Measurements from ENCODE around the gene ADAMTSL1.

DNA sequence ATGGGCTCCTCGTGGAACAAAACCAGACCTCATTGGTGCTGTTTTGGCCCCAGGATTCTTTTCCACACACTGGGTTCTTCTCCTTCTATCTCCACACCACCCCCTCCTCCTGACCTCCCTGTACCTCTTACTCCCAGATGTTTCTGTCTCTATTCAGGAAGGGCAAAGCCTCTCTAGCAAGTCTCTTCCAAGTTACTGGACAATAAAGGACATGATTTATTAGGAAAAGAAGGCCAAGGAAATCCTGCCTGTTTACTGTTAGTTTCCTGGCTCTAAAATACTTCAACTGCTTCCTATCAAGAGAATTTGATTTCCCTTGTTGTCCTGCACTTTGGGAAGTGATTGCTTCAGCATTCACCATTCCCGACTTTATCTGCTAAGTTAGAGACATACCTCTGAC is 297.1 kb downstream of the ADAMTSL1 start:
- TF ChIP-seq, protein P1, sequence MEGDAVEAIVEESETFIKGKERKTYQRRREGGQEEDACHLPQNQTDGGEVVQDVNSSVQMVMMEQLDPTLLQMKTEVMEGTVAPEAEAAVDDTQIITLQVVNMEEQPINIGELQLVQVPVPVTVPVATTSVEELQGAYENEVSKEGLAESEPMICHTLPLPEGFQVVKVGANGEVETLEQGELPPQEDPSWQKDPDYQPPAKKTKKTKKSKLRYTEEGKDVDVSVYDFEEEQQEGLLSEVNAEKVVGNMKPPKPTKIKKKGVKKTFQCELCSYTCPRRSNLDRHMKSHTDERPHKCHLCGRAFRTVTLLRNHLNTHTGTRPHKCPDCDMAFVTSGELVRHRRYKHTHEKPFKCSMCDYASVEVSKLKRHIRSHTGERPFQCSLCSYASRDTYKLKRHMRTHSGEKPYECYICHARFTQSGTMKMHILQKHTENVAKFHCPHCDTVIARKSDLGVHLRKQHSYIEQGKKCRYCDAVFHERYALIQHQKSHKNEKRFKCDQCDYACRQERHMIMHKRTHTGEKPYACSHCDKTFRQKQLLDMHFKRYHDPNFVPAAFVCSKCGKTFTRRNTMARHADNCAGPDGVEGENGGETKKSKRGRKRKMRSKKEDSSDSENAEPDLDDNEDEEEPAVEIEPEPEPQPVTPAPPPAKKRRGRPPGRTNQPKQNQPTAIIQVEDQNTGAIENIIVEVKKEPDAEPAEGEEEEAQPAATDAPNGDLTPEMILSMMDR (IDR thresholded peaks at IDR 0.05), result no peak
- TF ChIP-seq ESRRA (CRISPR knock-in tag; IDR thresholded peaks at IDR 0.05; ENCODE audit: borderline replicate concordance) (no peak), NFYB (CRISPR knock-in tag; conservative IDR thresholded peaks at IDR 0.05; ENCODE audit: low read depth) (no peak), E2F5 (CRISPR knock-in tag; IDR thresholded peaks at IDR 0.05) (no peak)
- TF ChIP-seq, protein P2, sequence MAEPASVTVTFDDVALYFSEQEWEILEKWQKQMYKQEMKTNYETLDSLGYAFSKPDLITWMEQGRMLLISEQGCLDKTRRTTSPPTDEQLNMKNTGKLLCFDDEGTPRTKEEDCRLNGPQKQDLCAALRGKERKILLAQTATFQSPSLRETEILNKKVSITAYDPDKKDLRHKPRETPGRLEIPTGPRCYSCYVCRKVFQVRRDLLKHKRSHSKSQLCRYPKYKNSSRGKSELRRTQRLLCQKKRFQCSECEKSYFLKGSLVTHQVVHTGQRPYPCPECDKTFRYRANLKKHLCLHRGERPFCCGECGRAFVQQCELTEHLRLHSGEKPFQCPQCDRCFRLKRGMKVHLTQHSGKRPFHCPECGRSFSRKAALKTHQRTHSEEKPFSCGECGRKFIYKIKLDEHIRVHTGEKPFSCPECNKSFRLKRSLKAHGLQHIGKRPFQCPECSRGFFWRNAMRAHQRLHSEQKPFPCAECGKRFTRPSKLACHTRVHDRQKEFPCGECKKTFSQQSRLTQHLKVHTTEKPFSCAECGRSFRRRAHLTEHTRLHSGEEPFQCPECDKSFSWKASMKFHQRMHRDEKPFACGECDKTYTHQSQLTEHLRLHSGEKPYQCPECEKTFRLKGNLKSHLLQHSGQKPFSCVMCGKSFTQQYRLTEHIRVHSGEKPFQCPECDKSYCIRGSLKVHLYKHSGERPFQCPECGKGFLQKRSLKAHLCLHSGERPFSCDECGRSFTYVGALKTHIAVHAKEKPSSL (CRISPR knock-in tag; conservative IDR thresholded peaks at IDR 0.05), result no peak
- TF ChIP-seq, protein P3, sequence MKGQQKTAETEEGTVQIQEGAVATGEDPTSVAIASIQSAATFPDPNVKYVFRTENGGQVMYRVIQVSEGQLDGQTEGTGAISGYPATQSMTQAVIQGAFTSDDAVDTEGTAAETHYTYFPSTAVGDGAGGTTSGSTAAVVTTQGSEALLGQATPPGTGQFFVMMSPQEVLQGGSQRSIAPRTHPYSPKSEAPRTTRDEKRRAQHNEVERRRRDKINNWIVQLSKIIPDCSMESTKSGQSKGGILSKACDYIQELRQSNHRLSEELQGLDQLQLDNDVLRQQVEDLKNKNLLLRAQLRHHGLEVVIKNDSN (CRISPR knock-in tag; IDR thresholded peaks at IDR 0.05), result no peak
- TF ChIP-seq, protein P4, sequence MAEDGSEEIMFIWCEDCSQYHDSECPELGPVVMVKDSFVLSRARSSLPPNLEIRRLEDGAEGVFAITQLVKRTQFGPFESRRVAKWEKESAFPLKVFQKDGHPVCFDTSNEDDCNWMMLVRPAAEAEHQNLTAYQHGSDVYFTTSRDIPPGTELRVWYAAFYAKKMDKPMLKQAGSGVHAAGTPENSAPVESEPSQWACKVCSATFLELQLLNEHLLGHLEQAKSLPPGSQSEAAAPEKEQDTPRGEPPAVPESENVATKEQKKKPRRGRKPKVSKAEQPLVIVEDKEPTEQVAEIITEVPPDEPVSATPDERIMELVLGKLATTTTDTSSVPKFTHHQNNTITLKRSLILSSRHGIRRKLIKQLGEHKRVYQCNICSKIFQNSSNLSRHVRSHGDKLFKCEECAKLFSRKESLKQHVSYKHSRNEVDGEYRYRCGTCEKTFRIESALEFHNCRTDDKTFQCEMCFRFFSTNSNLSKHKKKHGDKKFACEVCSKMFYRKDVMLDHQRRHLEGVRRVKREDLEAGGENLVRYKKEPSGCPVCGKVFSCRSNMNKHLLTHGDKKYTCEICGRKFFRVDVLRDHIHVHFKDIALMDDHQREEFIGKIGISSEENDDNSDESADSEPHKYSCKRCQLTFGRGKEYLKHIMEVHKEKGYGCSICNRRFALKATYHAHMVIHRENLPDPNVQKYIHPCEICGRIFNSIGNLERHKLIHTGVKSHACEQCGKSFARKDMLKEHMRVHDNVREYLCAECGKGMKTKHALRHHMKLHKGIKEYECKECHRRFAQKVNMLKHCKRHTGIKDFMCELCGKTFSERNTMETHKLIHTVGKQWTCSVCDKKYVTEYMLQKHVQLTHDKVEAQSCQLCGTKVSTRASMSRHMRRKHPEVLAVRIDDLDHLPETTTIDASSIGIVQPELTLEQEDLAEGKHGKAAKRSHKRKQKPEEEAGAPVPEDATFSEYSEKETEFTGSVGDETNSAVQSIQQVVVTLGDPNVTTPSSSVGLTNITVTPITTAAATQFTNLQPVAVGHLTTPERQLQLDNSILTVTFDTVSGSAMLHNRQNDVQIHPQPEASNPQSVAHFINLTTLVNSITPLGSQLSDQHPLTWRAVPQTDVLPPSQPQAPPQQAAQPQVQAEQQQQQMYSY (CRISPR knock-in tag; IDR thresholded peaks at IDR 0.05), result no peak
